ENCODE data around the gene MAL.

- TF ChIP-seq POLR2A (IDR thresholded peaks at IDR 0.05; ENCODE audit: low read depth, low read length) (no peak), POLR2AphosphoS5 (IDR thresholded peaks at IDR 0.05; ENCODE audit: low read depth, low read length) (no peak), TAF1 (IDR thresholded peaks at IDR 0.05; ENCODE audit: borderline replicate concordance, low read depth, low read length) (no peak)
These were observed 6.5 kb upstream of the MAL start for GRCh38 chr2:95018861-95019550.

Measured in GM12892 (cell line).